Stimulated activated effector memory CD8-positive, alpha-beta T cell treated with anti-CD3 and anti-CD28 coated beads, Interleukin-12 subunit alpha, Interleukin-12 subunit beta, amount 100 ng/mL, for 72 hours (primary cell): Measurements from ENCODE around the gene KMT2C.
A peak's percentile ranks its signal among the peaks of the same experiment; 100 is the strongest.

Source experiments
- ATAC-seq: fragments of 150-1000 bp; cut with Tn5 transposase; 2 replicates; pipeline ENCODE4 v1.10.0; 2021
- DNase-seq, 2 donors: peaks; one replicate each; pipeline ENCODE4 v3.0.0; 2021 to 2022; ENCODE audit warnings: low spot score in 2 of 2
- H3K27ac Mint-ChIP-seq: one replicate; pipeline ENCODE4 v1.8.0; 2022; ENCODE audit warnings: mild to moderate bottlenecking, mixed read lengths
- H3K36me3 Mint-ChIP-seq: one replicate; pipeline ENCODE4 v1.8.0; 2022; ENCODE audit warnings: mild to moderate bottlenecking, mixed read lengths
- H3K4me1 Mint-ChIP-seq: one replicate; pipeline ENCODE4 v1.8.0; 2022; ENCODE audit warnings: mixed read lengths
- H3K4me3 Mint-ChIP-seq: one replicate; pipeline ENCODE4 v1.8.0; 2022; ENCODE audit warnings: mild to moderate bottlenecking, mixed read lengths
- H3K9me3 Mint-ChIP-seq: one replicate; pipeline ENCODE4 v1.8.0; 2022; ENCODE audit warnings: mixed read lengths

Gene KMT2C

DNA sequence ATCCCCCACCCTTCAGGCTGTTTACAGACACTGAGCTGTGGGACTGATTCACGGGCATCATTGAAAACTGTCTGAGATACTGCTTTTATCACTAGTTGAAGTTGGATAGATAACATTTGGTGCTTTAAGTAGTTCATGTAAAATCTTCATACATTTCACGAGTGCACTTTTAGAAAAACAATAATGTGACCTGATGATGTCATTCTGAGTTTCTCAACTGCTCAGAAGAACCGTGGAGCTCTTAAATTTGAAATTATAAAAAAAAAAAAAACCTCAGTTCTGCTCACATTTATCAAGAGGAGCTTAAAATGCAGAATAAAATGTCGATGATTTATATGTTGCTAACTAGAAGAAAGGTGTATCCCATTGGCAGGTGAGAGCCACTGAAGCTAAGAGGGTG is 328.8 kb downstream of the KMT2C start:
- DNase-seq: no peak
- Mint-ChIP-seq H3K4me1 (no peaks in the 10 kb centered on the region), H3K36me3 (peaks cover 65% of the 10 kb centered on the region), H3K9me3 (no peaks in the 10 kb centered on the region), H3K27ac (no peak overlapping the region), H3K4me3 (no peak overlapping the region)
- ATAC-seq: no peak

DNA sequence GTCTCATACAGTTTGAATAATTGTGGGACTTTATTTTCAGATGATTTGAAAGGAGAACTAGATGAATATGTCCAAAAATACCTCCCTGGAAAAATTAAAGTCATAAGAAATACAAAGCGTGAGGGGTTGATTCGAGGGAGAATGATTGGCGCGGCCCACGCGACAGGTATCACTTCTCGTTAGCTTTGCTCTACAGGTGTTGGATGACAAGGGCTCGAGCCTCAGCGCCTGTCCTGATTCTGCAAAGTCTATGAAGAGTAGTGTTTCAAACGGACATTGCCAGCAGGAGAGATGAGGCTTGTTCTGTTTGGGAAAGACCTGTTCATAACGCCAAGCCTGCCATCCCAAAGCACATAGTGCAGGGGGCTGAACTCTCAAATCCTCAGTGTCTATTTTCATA is 330.6 kb downstream of the KMT2C start:
- ATAC-seq (no peak), DNase-seq (no peak)
- no peaks in the 10 kb centered on the region for H3K9me3 Mint-ChIP-seq
- H3K4me1 Mint-ChIP-seq: no peaks in the 10 kb centered on the region
- no peak overlapping the region for H3K27ac Mint-ChIP-seq
- H3K4me3 Mint-ChIP-seq: no peak overlapping the region
- peaks cover 72% of the 10 kb centered on the region for H3K36me3 Mint-ChIP-seq

GRCh38 chr7:152103691-152104090 is 332.1 kb downstream of the KMT2C start:
- peak overlapping the region; percentile 7 for H3K27ac Mint-ChIP-seq
- H3K4me1 Mint-ChIP-seq: no peaks in the 10 kb centered on the region
- peaks cover 67% of the 10 kb centered on the region for H3K36me3 Mint-ChIP-seq

GRCh38 chr7:152103066-152103465 is 332.7 kb downstream of the KMT2C start:
- no peaks in the 10 kb centered on the region for H3K4me1 Mint-ChIP-seq
- H3K9me3 Mint-ChIP-seq: no peaks in the 10 kb centered on the region
- H3K36me3 Mint-ChIP-seq: peaks cover 63% of the 10 kb centered on the region
- H3K27ac Mint-ChIP-seq: no peak overlapping the region
- DNase-seq (no peak), ATAC-seq (no peak)
- H3K4me3 Mint-ChIP-seq: no peak overlapping the region

More at GRCh38 chr7:152103691-152104090, 332.1 kb downstream of the KMT2C start:
- no peak for ATAC-seq
- Mint-ChIP-seq H3K9me3 (no peaks in the 10 kb centered on the region), H3K4me3 (no peak overlapping the region)
- no peak for DNase-seq

- H3K9me3 Mint-ChIP-seq: no peaks in the 10 kb centered on the region
- peaks cover 5% of the 10 kb centered on the region for H3K4me1 Mint-ChIP-seq
- peaks cover 29% of the 10 kb centered on the region for H3K36me3 Mint-ChIP-seq
- ATAC-seq: no peak
- H3K27ac Mint-ChIP-seq: no peak overlapping the region
- DNase-seq: no peak
- no peak overlapping the region for H3K4me3 Mint-ChIP-seq
These were observed 338.5 kb downstream of the KMT2C start for GRCh38 chr7:152097330-152097729.

GRCh38 chr7:152095771-152096170 is 340.0 kb downstream of the KMT2C start:
- no peak for ATAC-seq
- H3K9me3 Mint-ChIP-seq: no peaks in the 10 kb centered on the region
- no peak for DNase-seq
- peaks cover 13% of the 10 kb centered on the region for H3K36me3 Mint-ChIP-seq
- peaks cover 10% of the 10 kb centered on the region for H3K4me1 Mint-ChIP-seq
- H3K27ac Mint-ChIP-seq: no peak overlapping the region
- H3K4me3 Mint-ChIP-seq: no peak overlapping the region

DNA sequence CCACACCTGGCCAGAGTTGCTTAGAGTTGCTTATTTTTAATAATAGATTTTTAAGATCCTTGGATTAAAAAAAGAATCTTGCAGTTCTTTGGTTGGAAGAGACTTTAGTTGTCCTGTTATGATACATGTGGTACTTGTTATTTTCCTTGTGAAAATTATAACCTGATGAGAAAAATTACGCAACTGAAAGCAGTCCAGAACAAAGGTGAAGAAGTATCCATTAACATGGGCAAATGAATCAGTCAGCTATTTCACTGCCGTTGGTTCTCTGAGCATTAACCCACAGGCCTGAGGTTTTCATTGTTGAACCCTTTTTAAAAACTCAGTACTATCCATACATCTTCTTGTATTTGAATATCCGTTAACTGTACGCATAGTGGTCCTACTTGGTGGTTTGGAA is 342.1 kb downstream of the KMT2C start:
- no peak overlapping the region for H3K27ac Mint-ChIP-seq
- H3K4me1 Mint-ChIP-seq: peaks cover 10% of the 10 kb centered on the region
- peaks cover 3% of the 10 kb centered on the region for H3K9me3 Mint-ChIP-seq
- peaks cover 6% of the 10 kb centered on the region for H3K36me3 Mint-ChIP-seq
- H3K4me3 Mint-ChIP-seq: no peak overlapping the region
- ATAC-seq: no peak
- DNase-seq: no peak

DNA sequence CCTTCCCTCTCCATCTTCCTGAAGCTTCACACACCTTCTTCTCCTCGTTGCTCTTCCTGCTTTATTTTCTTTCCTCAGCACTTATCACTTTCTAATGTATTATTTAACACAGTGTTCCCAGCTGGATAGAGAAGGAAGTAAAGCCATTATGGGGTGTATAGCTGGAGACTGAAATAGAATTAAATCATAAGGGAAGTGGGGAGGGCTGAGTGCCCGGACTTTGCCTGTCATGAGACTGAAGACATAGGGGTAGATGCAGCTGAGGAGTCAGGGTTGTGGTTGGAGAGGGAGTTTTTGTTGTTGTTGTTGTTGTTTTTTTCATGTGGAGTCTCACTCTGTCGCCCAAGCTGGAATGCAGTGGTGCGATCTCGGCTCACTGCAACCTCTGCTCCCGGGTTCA is 345.1 kb downstream of the KMT2C start:
- DNase-seq: no peak
- ATAC-seq: no peak
- Mint-ChIP-seq H3K4me1 (peaks cover 6% of the 10 kb centered on the region), H3K36me3 (no peaks in the 10 kb centered on the region), H3K4me3 (no peak overlapping the region), H3K27ac (no peak overlapping the region), H3K9me3 (peaks cover 8% of the 10 kb centered on the region)

- Mint-ChIP-seq H3K4me3 (no peak overlapping the region), H3K27ac (no peak overlapping the region), H3K4me1 (peaks cover 6% of the 10 kb centered on the region), H3K9me3 (peaks cover 8% of the 10 kb centered on the region), H3K36me3 (peaks cover 4% of the 10 kb centered on the region)
- DNase-seq (no peak), ATAC-seq (no peak)
These were observed 346.6 kb downstream of the KMT2C start for GRCh38 chr7:152089183-152089582.

GRCh38 chr7:152086513-152086912 is 349.3 kb downstream of the KMT2C start:
- ATAC-seq (no peak), DNase-seq (no peak)
- Mint-ChIP-seq H3K9me3 (peaks cover 8% of the 10 kb centered on the region), H3K4me1 (peaks cover 6% of the 10 kb centered on the region), H3K4me3 (no peak overlapping the region), H3K27ac (no peak overlapping the region), H3K36me3 (peaks cover 9% of the 10 kb centered on the region)

- no peak for DNase-seq
- H3K27ac Mint-ChIP-seq: no peak overlapping the region
- H3K4me1 Mint-ChIP-seq: peaks cover 6% of the 10 kb centered on the region
- no peak overlapping the region for H3K4me3 Mint-ChIP-seq
- peaks cover 8% of the 10 kb centered on the region for H3K9me3 Mint-ChIP-seq
- H3K36me3 Mint-ChIP-seq: peaks cover 9% of the 10 kb centered on the region
- no peak for ATAC-seq
These were observed 350.7 kb downstream of the KMT2C start for GRCh38 chr7:152085131-152085530.
